Measurements from ENCODE around the gene ABCC5.

Gene ABCC5

GRCh38 chr3:183962807-183963206, 54.9 kb downstream of the ABCC5 start:
- Histone ChIP-seq H3K36me3 (replicated peaks; ENCODE audit: insufficient read depth, low read length) (no peaks in the 10 kb centered on the region), H3K79me2 (ENCODE audit: low read length) (no peaks in the 10 kb centered on the region), H3K27ac (ENCODE audit: low read length) (no peak overlapping the region), H3K9ac (ENCODE audit: low read length) (no peak overlapping the region), H3F3A (ENCODE audit: insufficient read depth, low read length) (no peaks in the 10 kb centered on the region), H3K4me3 (ENCODE audit: low read length) (no peak overlapping the region), H3K4me2 (ENCODE audit: low read depth, low read length) (no peak overlapping the region), H3K9me3 (replicated peaks; ENCODE audit: insufficient read depth, low read length) (no peaks in the 10 kb centered on the region), H2AFZ (ENCODE audit: low read length) (no peak overlapping the region), H3K27me3 (replicated peaks; ENCODE audit: insufficient read depth, low read length) (no peaks in the 10 kb centered on the region), H3K4me1 (ENCODE audit: low read length) (no peaks in the 10 kb centered on the region), H3K9me2 (replicated peaks; ENCODE audit: insufficient read depth, low read length) (no peaks in the 10 kb centered on the region), H4K20me1 (ENCODE audit: insufficient read depth, low read length) (no peaks in the 10 kb centered on the region)
- TF ChIP-seq EZH2phosphoT487 (IDR thresholded peaks at IDR 0.05; ENCODE audit: low read length), result no peak
- no peak for TF ChIP-seq EZH2 (optimal IDR thresholded peaks at IDR 0.05; ENCODE audit: low read depth, low read length)
- no peak for TF ChIP-seq CTCF (IDR thresholded peaks at IDR 0.05; ENCODE audit: low read length)
- no peak for DNase-seq

GRCh38 chr3:183959214-183959613, 58.5 kb downstream of the ABCC5 start:
- H3K9ac ChIP-seq (ENCODE audit: low read length), result no peak overlapping the region
- H3K27ac ChIP-seq (ENCODE audit: low read length), result no peak overlapping the region
- no peaks in the 10 kb centered on the region for H3K9me2 ChIP-seq (replicated peaks; ENCODE audit: insufficient read depth, low read length)
- H3K4me2 ChIP-seq (ENCODE audit: low read depth, low read length), result no peak overlapping the region
- H3K4me3 ChIP-seq (ENCODE audit: low read length), result no peak overlapping the region
- TF ChIP-seq EZH2phosphoT487 (IDR thresholded peaks at IDR 0.05; ENCODE audit: low read length), result no peak
- no peak for TF ChIP-seq CTCF (IDR thresholded peaks at IDR 0.05; ENCODE audit: low read length)
- TF ChIP-seq EZH2 (optimal IDR thresholded peaks at IDR 0.05; ENCODE audit: low read depth, low read length), result no peak
- H3K36me3 ChIP-seq (replicated peaks; ENCODE audit: insufficient read depth, low read length), result no peaks in the 10 kb centered on the region
- H2AFZ ChIP-seq (ENCODE audit: low read length), result no peak overlapping the region
- no peaks in the 10 kb centered on the region for H3K9me3 ChIP-seq (replicated peaks; ENCODE audit: insufficient read depth, low read length)
- no peaks in the 10 kb centered on the region for H3K27me3 ChIP-seq (replicated peaks; ENCODE audit: insufficient read depth, low read length)
- DNase-seq, result no peak
- no peaks in the 10 kb centered on the region for H3K79me2 ChIP-seq (ENCODE audit: low read length)
- H3F3A ChIP-seq (ENCODE audit: insufficient read depth, low read length), result no peaks in the 10 kb centered on the region
- no peaks in the 10 kb centered on the region for H4K20me1 ChIP-seq (ENCODE audit: insufficient read depth, low read length)
- no peaks in the 10 kb centered on the region for H3K4me1 ChIP-seq (ENCODE audit: low read length)

GRCh38 chr3:183958775-183959174, 58.9 kb downstream of the ABCC5 start:
- no peak overlapping the region for H3K9ac ChIP-seq (ENCODE audit: low read length)
- TF ChIP-seq EZH2 (optimal IDR thresholded peaks at IDR 0.05; ENCODE audit: low read depth, low read length) (no peak), CTCF (IDR thresholded peaks at IDR 0.05; ENCODE audit: low read length) (no peak), EZH2phosphoT487 (IDR thresholded peaks at IDR 0.05; ENCODE audit: low read length) (no peak)
- H3F3A ChIP-seq (ENCODE audit: insufficient read depth, low read length), result no peaks in the 10 kb centered on the region
- no peak overlapping the region for H2AFZ ChIP-seq (ENCODE audit: low read length)
- H3K36me3 ChIP-seq (replicated peaks; ENCODE audit: insufficient read depth, low read length), result no peaks in the 10 kb centered on the region
- no peaks in the 10 kb centered on the region for H3K4me1 ChIP-seq (ENCODE audit: low read length)
- H3K4me2 ChIP-seq (ENCODE audit: low read depth, low read length), result no peak overlapping the region
- no peaks in the 10 kb centered on the region for H3K9me2 ChIP-seq (replicated peaks; ENCODE audit: insufficient read depth, low read length)
- DNase-seq, result no peak
- H3K4me3 ChIP-seq (ENCODE audit: low read length), result no peak overlapping the region
- H3K27ac ChIP-seq (ENCODE audit: low read length), result no peak overlapping the region
- no peaks in the 10 kb centered on the region for H3K9me3 ChIP-seq (replicated peaks; ENCODE audit: insufficient read depth, low read length)
- no peaks in the 10 kb centered on the region for H3K27me3 ChIP-seq (replicated peaks; ENCODE audit: insufficient read depth, low read length)
- H4K20me1 ChIP-seq (ENCODE audit: insufficient read depth, low read length), result no peaks in the 10 kb centered on the region
- no peaks in the 10 kb centered on the region for H3K79me2 ChIP-seq (ENCODE audit: low read length)

Data from MM.1S (cell line).